OCI-LY7 (cell line): ENCODE measurements around the gene TMEM208.
A peak's percentile ranks its signal among the peaks of the same experiment; 100 is the strongest.

Source experiments
- CTCF ChIP-seq: fragments of 200-600 bp; sonication (generic); conservative IDR thresholded peaks from 2 replicates; pipeline ENCODE4 v1.5.1; 2014; ENCODE audit warnings: mild to moderate bottlenecking, antibody characterized with exemption, low read length, moderate library complexity, mixed read lengths
- EZH2phosphoT487 ChIP-seq: fragments of 200-600 bp; sonication (generic); IDR thresholded peaks from 2 replicates; pipeline ENCODE4 v1.6.1; 2018; ENCODE audit warnings: low read depth, borderline replicate concordance, mild to moderate bottlenecking, mixed run types, antibody characterized with exemption, low read length, moderate library complexity, mixed read lengths

- TF ChIP-seq CTCF (peak; percentile 84), EZH2phosphoT487 (no peak)
Observed at GRCh38 chr16:67260426-67261063, 33.6 kb downstream of the TMEM208 start.
